Lower leg skin (tissue), 4 donors: ENCODE measurements around the gene BACE1. TPM values are rescaled to one million over a fixed set of nuclear protein-coding genes. Genes with fewer than 3 reads are reported as not detected.
"Not testable (repeated sequence)": the region's sequence is repeated elsewhere in the genome, so short reads cannot be mapped to it uniquely, and the experiment has no call there.

Source experiments
- DNase-seq, 2 donors: peaks; one replicate each; pipeline ENCODE4 v3.0.0-alpha.2; 2019; ENCODE audit warnings: low spot score in 2 of 2
- H3K4me3 ChIP-seq: fragments of 200-600 bp; sonication (generic); 2 replicates; pipeline ENCODE4 v1.5.1; 2017; ENCODE audit warnings: mild to moderate bottlenecking, low read depth; ENCODE audit not compliant: poor library complexity, severe bottlenecking
- CTCF ChIP-seq, 3 donors: fragments of 450-650 bp; IDR thresholded peaks; one replicate each; pipeline ENCODE4 v1.5.1; 2016; ENCODE audit warnings: antibody characterized with exemption in 3 of 3, mild to moderate bottlenecking in 3 of 3, moderate library complexity in 2 of 3
- POLR2A ChIP-seq, 2 donors: fragments of 450-650 bp; IDR thresholded peaks; one replicate each; pipeline ENCODE4 v1.6.1; 2016 to 2017; ENCODE audit warnings: antibody characterized with exemption in 2 of 2, mild to moderate bottlenecking in 1 of 2, moderate library complexity in 1 of 2
- WGBS, 2 donors: methylation state at CpG; one replicate each; pipeline ENCODE4 v1.1.5; 2018; 5-methylcytosine and 5-hydroxymethylcytosine counted together
- intact Hi-C: fragments of 100-400 bp; cut with DNase I; formaldehyde crosslinking; loops from one replicate; pipeline ENCODE4 v1.15.0; 2023; ENCODE audit warnings: low total_unique reads
- total RNA-seq, 4 donors: library from RNA; depleted of rRNA; stranded (reverse); fragments of >200 nt; gene quantifications; one replicate each; pipeline ENCODE4 v1.1.0, GENCODE V29; 2016

The BACE1 gene
- total RNA-seq, 4 donors from 2014 or later, result 9.1 to 31.6 (median 19.1) TPM

GRCh38 chr11:117327567-117328374 is 11.7 kb upstream of the BACE1 start, which contains the start of gene CEP164:
TSS of gene CEP164 (plus strand) at chr11:117327854. CDS start at chr11:117338587, 10,733 bp downstream.
- TF ChIP-seq POLR2A (IDR thresholded peaks at IDR 0.05), result no peak
- no peak for TF ChIP-seq CTCF (IDR thresholded peaks at IDR 0.05)
- DNase-seq, result peak; percentile 97 to 99
- 1% methylated on average over 46 to 63 of the region's 64 CpGs for WGBS, 2 donors
- peak within 1 kb of the TSS; percentile 74 for H3K4me3 ChIP-seq
- intact Hi-C loops, result no loop called here

- H3K4me3 ChIP-seq, DNase-seq, intact Hi-C loops: not testable (repeated sequence)
- WGBS, 2 donors, result 10 to 13% methylated on average over 5 of the region's 5 CpGs
Observed at GRCh38 chr11:117327255-117327566, 11.2 kb upstream of the BACE1 start.

DNA sequence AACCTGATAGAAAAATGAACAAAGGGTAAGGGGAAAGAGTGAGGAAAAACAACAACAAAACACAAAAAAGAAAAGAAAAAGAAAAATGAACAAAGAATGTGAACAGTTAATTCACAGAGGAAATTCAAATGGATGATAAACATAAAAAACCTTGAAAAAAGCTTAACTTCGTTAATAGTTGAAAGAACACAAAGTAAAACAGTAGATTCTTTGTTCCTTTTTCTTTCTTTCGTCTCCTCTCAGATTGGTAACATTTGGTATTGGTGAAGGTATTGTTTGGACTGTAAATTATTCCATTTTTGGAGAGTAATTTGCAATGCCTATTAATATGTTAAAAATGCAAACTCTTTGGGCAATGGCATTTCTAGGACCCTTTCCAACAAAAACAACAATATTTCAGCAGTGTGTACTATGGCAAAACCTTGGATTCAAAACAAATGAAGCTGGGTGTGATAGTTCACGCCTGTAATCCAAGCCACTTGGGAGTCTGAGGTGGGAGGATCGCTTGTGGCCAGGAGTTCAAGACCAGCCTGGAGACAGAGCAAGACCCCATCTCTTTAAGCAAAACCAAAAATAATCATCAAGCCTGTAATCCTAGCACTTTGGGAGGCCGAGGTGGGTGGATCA is 3.3 kb upstream of the BACE1 start:
- WGBS, 2 donors, result 81 to 83% methylated on average over 5 of the region's 5 CpGs

DNA sequence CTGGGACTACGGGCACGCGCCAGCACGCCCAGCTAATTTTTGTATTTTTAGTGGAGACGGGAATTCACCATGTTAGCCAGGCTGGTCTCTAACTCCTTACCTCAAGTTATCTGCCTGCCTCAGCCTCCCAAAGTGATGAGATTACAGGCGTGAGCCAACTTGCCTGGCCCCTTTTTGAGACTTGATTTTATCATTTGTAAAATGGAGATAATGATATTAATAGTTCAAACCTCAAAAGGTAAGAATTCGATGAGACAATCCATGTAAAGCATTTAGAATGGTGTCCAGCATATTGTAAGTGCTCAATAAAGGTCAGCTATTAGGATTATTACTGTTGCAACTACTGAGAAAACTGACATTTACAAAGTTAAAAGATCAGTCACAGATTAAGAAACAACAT is 2.7 kb upstream of the BACE1 start:
- DNase-seq, result no peak
- H3K4me3 ChIP-seq, result no peak overlapping the region
- intact Hi-C loops, result no loop called here
- TF ChIP-seq POLR2A (IDR thresholded peaks at IDR 0.05) (no peak), CTCF (IDR thresholded peaks at IDR 0.05) (no peak)
- WGBS, 2 donors, result 78 to 83% methylated on average over 7 of the region's 7 CpGs

More for the DNA sequence above, 3.3 kb upstream of the BACE1 start:
- DNase-seq, result no peak
- TF ChIP-seq CTCF (IDR thresholded peaks at IDR 0.05) (no peak), POLR2A (IDR thresholded peaks at IDR 0.05) (no peak)
- intact Hi-C loops, result no loop called here
- no peak overlapping the region for H3K4me3 ChIP-seq

DNA sequence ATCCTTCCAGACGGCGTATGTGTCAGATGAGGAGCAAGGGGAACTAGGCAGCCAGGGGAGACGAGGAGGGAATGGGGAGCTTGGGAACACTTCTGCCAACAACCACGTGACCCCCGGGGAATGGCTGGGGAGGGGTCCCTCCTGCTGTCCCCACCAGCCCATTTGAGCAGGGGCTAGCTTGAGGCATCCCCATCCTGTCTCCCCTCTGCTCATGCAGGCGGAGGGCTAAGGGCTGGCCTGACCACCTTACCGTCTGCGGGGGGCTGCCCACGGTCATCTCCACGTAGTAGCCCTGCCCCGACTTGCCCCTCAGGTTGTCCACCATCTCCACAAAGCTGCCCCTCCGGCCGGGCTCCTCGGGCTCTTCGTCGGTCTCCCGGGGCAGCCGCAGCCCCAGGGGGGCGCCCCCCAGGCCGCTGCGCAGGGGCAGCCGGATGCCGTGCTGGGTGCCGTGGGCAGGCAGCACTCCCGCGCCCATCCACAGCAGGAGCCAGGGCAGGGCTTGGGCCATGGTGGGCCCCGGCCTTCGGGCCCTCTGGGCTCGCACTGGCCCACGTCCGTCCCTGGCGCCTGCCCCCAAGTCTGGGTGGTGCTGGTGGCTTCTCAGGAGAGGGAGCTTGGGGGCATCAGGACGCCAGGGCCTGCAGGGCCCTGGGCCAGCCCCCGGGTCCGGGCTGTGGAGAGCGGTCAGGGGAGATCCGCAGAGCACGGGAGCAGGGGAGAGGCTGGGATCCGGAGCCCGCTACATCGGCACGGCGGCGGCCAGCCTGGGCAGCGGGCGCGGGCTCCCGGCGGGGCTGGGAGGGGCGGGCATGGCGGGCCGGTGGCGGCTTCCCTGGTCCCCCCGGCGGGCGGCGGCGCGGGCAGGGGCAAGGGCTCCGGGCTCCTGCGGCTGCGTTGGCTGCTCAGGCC is 515 bp downstream of the BACE1 start:
- no peak for TF ChIP-seq CTCF (IDR thresholded peaks at IDR 0.05)
- TF ChIP-seq POLR2A (IDR thresholded peaks at IDR 0.05), result no peak
- peak overlapping the region; percentile 76 for H3K4me3 ChIP-seq
- DNase-seq, result no peak
- intact Hi-C loops, result no loop called here
- 2 to 5% methylated on average over 23 to 29 of the region's 62 CpGs for WGBS, 2 donors

DNA sequence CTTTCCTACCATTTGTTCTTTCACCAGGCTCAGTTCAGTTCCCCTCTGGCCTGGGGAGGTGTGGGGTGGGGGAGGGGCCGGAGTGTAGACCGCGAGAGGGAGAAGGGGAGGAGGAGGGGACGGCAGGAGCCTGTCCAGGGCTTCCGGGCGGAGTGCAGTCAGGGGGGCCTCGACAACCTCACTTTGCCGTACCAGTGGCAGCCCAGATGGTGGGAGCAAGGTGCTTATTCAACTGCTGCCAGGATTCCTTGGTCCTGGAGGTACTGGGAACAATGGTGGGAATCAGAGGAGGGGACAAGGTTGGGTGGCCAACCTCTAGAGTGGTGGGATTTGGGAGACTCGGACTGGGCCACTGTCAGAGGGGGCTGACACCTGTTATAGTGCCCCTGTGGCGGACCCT is 1.2 kb downstream of the BACE1 start:
- DNase-seq, result no peak
- WGBS, 2 donors, result 30 to 32% methylated on average over 10 of the region's 10 CpGs
- no peak for TF ChIP-seq POLR2A (IDR thresholded peaks at IDR 0.05)
- no peak for TF ChIP-seq CTCF (IDR thresholded peaks at IDR 0.05)
- intact Hi-C loops, result no loop called here
- H3K4me3 ChIP-seq, result no peak overlapping the region
